K562 (cell line): ENCODE measurements around the gene ATP1A3. TPM values are rescaled to one million over a fixed set of nuclear protein-coding genes. Genes with fewer than 3 reads are reported as not detected.
A peak's percentile ranks its signal among the peaks of the same experiment; 100 is the strongest.

Experiments
- CTBP1 ChIP-seq: fragments of 450-650 bp; IDR thresholded peaks from 2 replicates; pipeline ENCODE4 v1.6.1; 2016; ENCODE audit warnings: borderline replicate concordance
- GTF2F1 ChIP-seq: IDR thresholded peaks from 2 replicates; pipeline ENCODE4 v1.6.1; 2011; ENCODE audit warnings: low read depth, low read length, improper control_type of control experiment
- NCOA2 ChIP-seq, 2 experiments: fragments of 450-650 bp; IDR thresholded peaks; 2 replicates each; pipeline ENCODE4 v1.6.1; 2018; ENCODE audit warnings: mild to moderate bottlenecking in 2 of 2, moderate library complexity in 1 of 2; ENCODE audit not compliant: partially characterized antibody in 2 of 2
- POLR2H ChIP-seq: IDR thresholded peaks from 2 replicates; pipeline ENCODE4 v1.6.1; 2016; ENCODE audit warnings: missing genetic modification characterization, low read depth, mild to moderate bottlenecking, control low read depth, missing compliant biosample characterization, moderate library complexity
- RAD51 ChIP-seq: fragments of 450-650 bp; IDR thresholded peaks from 2 replicates; pipeline ENCODE4 v1.7.1; 2016; ENCODE audit warnings: low read depth, mild to moderate bottlenecking, borderline replicate concordance
- SMARCA4 ChIP-seq: fragments of 450-650 bp; IDR thresholded peaks from 2 replicates; pipeline ENCODE4 v1.6.1; 2016
- STAG1 ChIP-seq: sonication (generic); formaldehyde crosslinking; IDR thresholded peaks from 2 replicates; pipeline ENCODE4 v1.5.0; 2020; ENCODE audit warnings: missing genetic modification reagents, borderline replicate concordance
- ZBED1 ChIP-seq: IDR thresholded peaks from 2 replicates; pipeline ENCODE4 v1.6.1; 2014
- ZNF707 ChIP-seq: fragments of 250-450 bp; sonication (Bioruptor Pico); conservative IDR thresholded peaks from 2 replicates; pipeline ENCODE4 v1.8.0; 2022; ENCODE audit warnings: inconsistent platforms, mild to moderate bottlenecking, moderate library complexity
- ZSCAN32 ChIP-seq: fragments of 450-650 bp; formaldehyde crosslinking; IDR thresholded peaks from 2 replicates; pipeline ENCODE4 v1.4.0; 2020; ENCODE audit warnings: mild to moderate bottlenecking, moderate library complexity
- polyA plus RNA-seq, 8 experiments: library from polyadenylated mRNA; depleted of rRNA in 4 of 8; stranded (reverse) in 5 of 8; unstranded in 3 of 8; fragments of >200 nt; fragmentation: Nextera tagmentation in 2 of 8; fragmentation: Illumina TruSeq in 1 of 8; extraction: Ambion mirVana in 2 of 8; extraction: Trizol in 1 of 8; gene quantifications; 2 replicates each; pipeline versions ENCODE4 v1.2.1 to v1.2.3, GENCODE V29; 2011 to 2014; ENCODE audit warnings: inconsistent platforms in 1 of 8, missing spikeins in 1 of 8
- total RNA-seq, 7 experiments: library from RNA; depleted of rRNA in 6 of 7; stranded (reverse); fragments of >200 nt in 6 of 7; fragmentation: Illumina TruSeq in 2 of 7; extraction: Trizol in 2 of 7; gene quantifications; 2 replicates each; pipeline versions ENCODE4 v1.2.1 to v1.2.3, GENCODE V29; 2011 to 2021; ENCODE audit warnings: low replicate concordance in 1 of 7
- TF ChIP-seq, protein P1 (sequence below): fragments of 250-450 bp; sonication (Bioruptor Pico); IDR thresholded peaks from 2 replicates; pipeline ENCODE4 v1.8.0; 2021; ENCODE audit warnings: borderline replicate concordance, mild to moderate bottlenecking, moderate library complexity; ENCODE audit not compliant: poor library complexity, severe bottlenecking
- TF ChIP-seq, protein P2 (sequence below), 2 experiments: fragments of 450-650 bp in 1 of 2; sonication (generic) in 1 of 2; formaldehyde crosslinking in 1 of 2; IDR thresholded peaks in 1 of 2; conservative IDR thresholded peaks in 1 of 2; 2 replicates each; pipeline versions ENCODE4 v1.6.1 to v1.8.1; 2016 to 2023; ENCODE audit warnings: mild to moderate bottlenecking in 2 of 2, moderate library complexity in 2 of 2, inconsistent platforms in 1 of 2, missing genetic modification reagents in 1 of 2
- TF ChIP-seq, protein P3 (sequence below), 2 experiments: fragments of 450-650 bp; conservative IDR thresholded peaks; 2 replicates each; pipeline ENCODE4 v1.6.1; 2017; ENCODE audit warnings: mild to moderate bottlenecking in 2 of 2, moderate library complexity in 2 of 2
- TF ChIP-seq, protein P4 (sequence below): conservative IDR thresholded peaks from 2 replicates; pipeline ENCODE4 v1.6.1; 2011; ENCODE audit warnings: low read depth, mild to moderate bottlenecking, low read length; ENCODE audit not compliant: control insufficient read depth
- TF ChIP-seq, protein P5 (sequence below), 2 experiments: fragments of 450-650 bp in 1 of 2; IDR thresholded peaks; 2 replicates each; pipeline ENCODE4 v1.6.1; 2011 to 2017; ENCODE audit warnings: low read depth in 2 of 2, antibody characterized with exemption in 1 of 2, borderline replicate concordance in 1 of 2, low read length in 1 of 2, mild to moderate bottlenecking in 1 of 2, mixed read lengths in 1 of 2; ENCODE audit not compliant: control insufficient read depth in 1 of 2
- TF ChIP-seq, protein P6 (sequence below): fragments of 250-450 bp; sonication (Bioruptor Pico); IDR thresholded peaks from 2 replicates; pipeline ENCODE4 v1.8.0; 2022; ENCODE audit warnings: inconsistent platforms

The ATP1A3 gene
- total and polyA plus RNA-seq, 9 of the 15 experiments (the other 6 are each of a cell fraction or from before 2014, with no cell fraction given) = 0.03 to 1.0 (median 0.17) TPM; not detected in 3

DNA sequence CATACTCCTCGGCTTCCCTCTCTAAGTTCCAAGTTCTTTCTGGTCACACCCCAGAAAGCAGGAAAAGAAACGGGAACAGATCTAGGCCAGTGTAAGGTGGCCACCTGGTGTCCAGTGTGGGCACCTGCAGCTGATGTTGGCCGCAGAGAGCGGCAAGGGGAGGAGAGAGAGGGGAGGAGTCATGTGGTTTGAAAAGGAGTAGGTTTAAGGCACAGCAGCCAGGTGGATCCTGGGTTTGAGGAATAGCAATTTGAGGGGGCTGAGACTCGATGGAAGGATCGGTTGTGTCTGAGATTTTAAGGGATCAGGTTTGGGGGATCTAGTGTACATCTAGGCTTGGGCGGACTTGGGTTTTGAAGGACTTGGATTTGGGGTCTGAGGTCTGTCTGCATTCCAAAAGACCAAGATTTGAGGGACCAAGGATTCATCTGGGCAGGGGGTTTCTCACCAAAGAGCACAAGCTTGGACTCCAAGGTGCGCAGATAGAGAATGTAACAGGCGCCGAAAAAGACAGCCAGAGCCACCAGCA is 36.1 kb downstream of the ATP1A3 start (continued):
- TF ChIP-seq, protein P1, sequence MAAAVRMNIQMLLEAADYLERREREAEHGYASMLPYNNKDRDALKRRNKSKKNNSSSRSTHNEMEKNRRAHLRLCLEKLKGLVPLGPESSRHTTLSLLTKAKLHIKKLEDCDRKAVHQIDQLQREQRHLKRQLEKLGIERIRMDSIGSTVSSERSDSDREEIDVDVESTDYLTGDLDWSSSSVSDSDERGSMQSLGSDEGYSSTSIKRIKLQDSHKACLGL (CRISPR knock-in tag) = no peak
- TF ChIP-seq NCOA2 (IDR thresholded peaks at IDR 0.05; ENCODE audit: partially characterized antibody in 2 of 2) = no peak
- TF ChIP-seq, protein P2, sequence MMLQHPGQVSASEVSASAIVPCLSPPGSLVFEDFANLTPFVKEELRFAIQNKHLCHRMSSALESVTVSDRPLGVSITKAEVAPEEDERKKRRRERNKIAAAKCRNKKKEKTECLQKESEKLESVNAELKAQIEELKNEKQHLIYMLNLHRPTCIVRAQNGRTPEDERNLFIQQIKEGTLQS (IDR thresholded peaks at IDR 0.05) = no peak
- TF ChIP-seq, protein P2 (CRISPR knock-in tag; conservative IDR thresholded peaks at IDR 0.05) = no peak
- TF ChIP-seq ZNF707 (CRISPR knock-in tag) = no peak
- TF ChIP-seq, protein P3, sequence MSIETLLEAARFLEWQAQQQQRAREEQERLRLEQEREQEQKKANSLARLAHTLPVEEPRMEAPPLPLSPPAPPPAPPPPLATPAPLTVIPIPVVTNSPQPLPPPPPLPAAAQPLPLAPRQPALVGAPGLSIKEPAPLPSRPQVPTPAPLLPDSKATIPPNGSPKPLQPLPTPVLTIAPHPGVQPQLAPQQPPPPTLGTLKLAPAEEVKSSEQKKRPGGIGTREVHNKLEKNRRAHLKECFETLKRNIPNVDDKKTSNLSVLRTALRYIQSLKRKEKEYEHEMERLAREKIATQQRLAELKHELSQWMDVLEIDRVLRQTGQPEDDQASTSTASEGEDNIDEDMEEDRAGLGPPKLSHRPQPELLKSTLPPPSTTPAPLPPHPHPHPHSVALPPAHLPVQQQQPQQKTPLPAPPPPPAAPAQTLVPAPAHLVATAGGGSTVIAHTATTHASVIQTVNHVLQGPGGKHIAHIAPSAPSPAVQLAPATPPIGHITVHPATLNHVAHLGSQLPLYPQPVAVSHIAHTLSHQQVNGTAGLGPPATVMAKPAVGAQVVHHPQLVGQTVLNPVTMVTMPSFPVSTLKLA (conservative IDR thresholded peaks at IDR 0.05) = peak in 1 of 2 experiments; percentile 46; a peak in 2 of 4 replicates
- TF ChIP-seq, protein P4, sequence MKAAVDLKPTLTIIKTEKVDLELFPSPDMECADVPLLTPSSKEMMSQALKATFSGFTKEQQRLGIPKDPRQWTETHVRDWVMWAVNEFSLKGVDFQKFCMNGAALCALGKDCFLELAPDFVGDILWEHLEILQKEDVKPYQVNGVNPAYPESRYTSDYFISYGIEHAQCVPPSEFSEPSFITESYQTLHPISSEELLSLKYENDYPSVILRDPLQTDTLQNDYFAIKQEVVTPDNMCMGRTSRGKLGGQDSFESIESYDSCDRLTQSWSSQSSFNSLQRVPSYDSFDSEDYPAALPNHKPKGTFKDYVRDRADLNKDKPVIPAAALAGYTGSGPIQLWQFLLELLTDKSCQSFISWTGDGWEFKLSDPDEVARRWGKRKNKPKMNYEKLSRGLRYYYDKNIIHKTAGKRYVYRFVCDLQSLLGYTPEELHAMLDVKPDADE = no peak
- TF ChIP-seq SMARCA4 = 0 out of 2 replicates have a peak, but pooled peaks have one; percentile 40
- TF ChIP-seq ZSCAN32 (CRISPR knock-in tag) = no peak
- TF ChIP-seq STAG1 (CRISPR knock-in tag) = no peak
- TF ChIP-seq RAD51 = peak; percentile 70
- TF ChIP-seq, protein P5, sequence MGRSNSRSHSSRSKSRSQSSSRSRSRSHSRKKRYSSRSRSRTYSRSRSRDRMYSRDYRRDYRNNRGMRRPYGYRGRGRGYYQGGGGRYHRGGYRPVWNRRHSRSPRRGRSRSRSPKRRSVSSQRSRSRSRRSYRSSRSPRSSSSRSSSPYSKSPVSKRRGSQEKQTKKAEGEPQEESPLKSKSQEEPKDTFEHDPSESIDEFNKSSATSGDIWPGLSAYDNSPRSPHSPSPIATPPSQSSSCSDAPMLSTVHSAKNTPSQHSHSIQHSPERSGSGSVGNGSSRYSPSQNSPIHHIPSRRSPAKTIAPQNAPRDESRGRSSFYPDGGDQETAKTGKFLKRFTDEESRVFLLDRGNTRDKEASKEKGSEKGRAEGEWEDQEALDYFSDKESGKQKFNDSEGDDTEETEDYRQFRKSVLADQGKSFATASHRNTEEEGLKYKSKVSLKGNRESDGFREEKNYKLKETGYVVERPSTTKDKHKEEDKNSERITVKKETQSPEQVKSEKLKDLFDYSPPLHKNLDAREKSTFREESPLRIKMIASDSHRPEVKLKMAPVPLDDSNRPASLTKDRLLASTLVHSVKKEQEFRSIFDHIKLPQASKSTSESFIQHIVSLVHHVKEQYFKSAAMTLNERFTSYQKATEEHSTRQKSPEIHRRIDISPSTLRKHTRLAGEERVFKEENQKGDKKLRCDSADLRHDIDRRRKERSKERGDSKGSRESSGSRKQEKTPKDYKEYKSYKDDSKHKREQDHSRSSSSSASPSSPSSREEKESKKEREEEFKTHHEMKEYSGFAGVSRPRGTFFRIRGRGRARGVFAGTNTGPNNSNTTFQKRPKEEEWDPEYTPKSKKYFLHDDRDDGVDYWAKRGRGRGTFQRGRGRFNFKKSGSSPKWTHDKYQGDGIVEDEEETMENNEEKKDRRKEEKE (IDR thresholded peaks at IDR 0.05; ENCODE audit: borderline replicate concordance in 1 of 2, control insufficient read depth in 1 of 2, low read depth in 2 of 2, low read length in 1 of 2) = 0 out of 4 replicates have a peak, but pooled peaks of 1 of the 2 experiments have one; percentile 23
- 0 out of 2 replicates have a peak, but pooled peaks have one; percentile 27 for TF ChIP-seq CTBP1
- TF ChIP-seq, protein P6, sequence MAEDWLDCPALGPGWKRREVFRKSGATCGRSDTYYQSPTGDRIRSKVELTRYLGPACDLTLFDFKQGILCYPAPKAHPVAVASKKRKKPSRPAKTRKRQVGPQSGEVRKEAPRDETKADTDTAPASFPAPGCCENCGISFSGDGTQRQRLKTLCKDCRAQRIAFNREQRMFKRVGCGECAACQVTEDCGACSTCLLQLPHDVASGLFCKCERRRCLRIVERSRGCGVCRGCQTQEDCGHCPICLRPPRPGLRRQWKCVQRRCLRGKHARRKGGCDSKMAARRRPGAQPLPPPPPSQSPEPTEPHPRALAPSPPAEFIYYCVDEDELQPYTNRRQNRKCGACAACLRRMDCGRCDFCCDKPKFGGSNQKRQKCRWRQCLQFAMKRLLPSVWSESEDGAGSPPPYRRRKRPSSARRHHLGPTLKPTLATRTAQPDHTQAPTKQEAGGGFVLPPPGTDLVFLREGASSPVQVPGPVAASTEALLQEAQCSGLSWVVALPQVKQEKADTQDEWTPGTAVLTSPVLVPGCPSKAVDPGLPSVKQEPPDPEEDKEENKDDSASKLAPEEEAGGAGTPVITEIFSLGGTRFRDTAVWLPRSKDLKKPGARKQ = no peak
- TF ChIP-seq GTF2F1 = no peak
- TF ChIP-seq ZBED1 = no peak
- TF ChIP-seq POLR2H = no peak
